ENCODE data around the gene GABRG3. TPM values are rescaled to one million over a fixed set of nuclear protein-coding genes. Genes with fewer than 3 reads are reported as not detected.

GABRG3 gene
- total RNA-seq, 1 experiment from 2014 or later, result not detected

DNA sequence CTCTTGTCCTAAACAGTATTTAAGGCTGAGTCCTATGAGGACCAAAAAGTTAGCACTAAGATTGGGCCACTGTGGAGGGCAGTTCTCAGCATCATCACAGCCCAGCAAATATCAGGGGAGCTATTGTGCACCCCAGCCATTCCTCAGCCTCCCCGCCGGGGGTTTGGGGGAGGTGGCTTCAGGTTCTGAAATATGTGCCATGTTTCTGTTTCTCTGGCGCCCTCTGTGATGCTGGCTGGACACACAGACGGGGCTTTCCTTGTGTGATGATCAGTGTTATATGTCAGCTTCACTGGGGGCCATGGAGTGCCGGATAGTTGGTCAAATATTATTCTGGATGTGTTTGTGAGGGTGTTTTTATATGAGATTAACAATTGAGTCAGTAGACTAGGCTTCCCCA, 106.8 kb downstream of the GABRG3 start:
- no peak overlapping the region for H3K27ac Mint-ChIP-seq (ENCODE audit: unreplicated experiment)
- BruUV-seq (replicated peaks), result no TSS peak
- TF ChIP-seq CTCF (IDR thresholded peaks at IDR 0.05; ENCODE audit: unreplicated experiment), result no peak
- no peak overlapping the region for H3K4me3 Mint-ChIP-seq (ENCODE audit: low read depth, unreplicated experiment)
- no peaks in the 10 kb centered on the region for H3K9me3 Mint-ChIP-seq (ENCODE audit: low read depth, unreplicated experiment)
- CTCF ChIA-PET, result no interaction called here
- no peak for DNase-seq
- intact Hi-C loops (cut with micrococcal nuclease; ENCODE audit: unreplicated experiment), result no loop called here
- no peaks in the 10 kb centered on the region for H3K36me3 Mint-ChIP-seq (ENCODE audit: insufficient read depth, unreplicated experiment)
- H3K27me3 Mint-ChIP-seq (ENCODE audit: unreplicated experiment), result no peaks in the 10 kb centered on the region
- H3K4me1 Mint-ChIP-seq (ENCODE audit: low read depth, unreplicated experiment), result no peaks in the 10 kb centered on the region

GRCh38 chr15:27081676-27082418, 110.9 kb downstream of the GABRG3 start:
- H3K9me3 Mint-ChIP-seq (ENCODE audit: low read depth, unreplicated experiment), result no peaks in the 10 kb centered on the region
- no peak overlapping the region for H3K27ac Mint-ChIP-seq (ENCODE audit: unreplicated experiment)
- H3K27me3 Mint-ChIP-seq (ENCODE audit: unreplicated experiment), result no peaks in the 10 kb centered on the region
- H3K36me3 Mint-ChIP-seq (ENCODE audit: insufficient read depth, unreplicated experiment), result no peaks in the 10 kb centered on the region
- H3K4me1 Mint-ChIP-seq (ENCODE audit: low read depth, unreplicated experiment), result no peaks in the 10 kb centered on the region
- no peak overlapping the region for H3K4me3 Mint-ChIP-seq (ENCODE audit: low read depth, unreplicated experiment)
- no peak for TF ChIP-seq CTCF (IDR thresholded peaks at IDR 0.05; ENCODE audit: unreplicated experiment)
- intact Hi-C loops (cut with micrococcal nuclease; ENCODE audit: unreplicated experiment), result no loop called here
- no peak for DNase-seq
- BruUV-seq (replicated peaks), result no TSS peak
- CTCF ChIA-PET, result no interaction called here

- TF ChIP-seq CTCF (IDR thresholded peaks at IDR 0.05; ENCODE audit: unreplicated experiment), result no peak
Observed at GRCh38 chr15:27082526-27082925, 111.5 kb downstream of the GABRG3 start.

DNA sequence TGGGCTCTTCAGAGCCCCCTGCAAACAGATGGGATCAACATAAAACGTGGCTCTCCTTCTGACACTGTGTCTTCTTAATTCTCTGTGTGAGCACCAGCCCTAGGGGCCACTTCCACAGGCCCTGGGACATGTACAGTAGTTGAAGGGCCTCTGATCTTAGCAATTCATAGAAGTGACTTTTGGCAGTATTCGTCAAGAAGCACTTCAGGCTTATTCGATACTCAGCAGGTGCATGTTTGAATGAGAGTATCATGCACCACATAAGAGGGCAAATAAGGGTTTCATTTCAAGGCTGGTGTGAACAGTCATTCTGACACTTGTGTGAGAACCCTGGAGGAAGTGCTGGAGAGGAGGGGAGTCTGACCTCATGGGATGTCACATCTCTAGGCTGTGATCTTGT, 113.9 kb downstream of the GABRG3 start:
- CTCF ChIA-PET, result no interaction called here
- no peak for TF ChIP-seq CTCF (IDR thresholded peaks at IDR 0.05; ENCODE audit: unreplicated experiment)
- DNase-seq, result no peak
- no peak overlapping the region for H3K27ac Mint-ChIP-seq (ENCODE audit: unreplicated experiment)
- intact Hi-C loops (cut with micrococcal nuclease; ENCODE audit: unreplicated experiment), result no loop called here
- H3K4me1 Mint-ChIP-seq (ENCODE audit: low read depth, unreplicated experiment), result no peaks in the 10 kb centered on the region
- no peaks in the 10 kb centered on the region for H3K36me3 Mint-ChIP-seq (ENCODE audit: insufficient read depth, unreplicated experiment)
- H3K4me3 Mint-ChIP-seq (ENCODE audit: low read depth, unreplicated experiment), result no peak overlapping the region
- no peaks in the 10 kb centered on the region for H3K27me3 Mint-ChIP-seq (ENCODE audit: unreplicated experiment)
- no TSS peak for BruUV-seq (replicated peaks)
- H3K9me3 Mint-ChIP-seq (ENCODE audit: low read depth, unreplicated experiment), result no peaks in the 10 kb centered on the region

More at GRCh38 chr15:27082526-27082925, 111.5 kb downstream of the GABRG3 start:
- H3K4me1 Mint-ChIP-seq (ENCODE audit: low read depth, unreplicated experiment), result no peaks in the 10 kb centered on the region
- CTCF ChIA-PET, result no interaction called here
- intact Hi-C loops (cut with micrococcal nuclease; ENCODE audit: unreplicated experiment), result no loop called here
- no peaks in the 10 kb centered on the region for H3K9me3 Mint-ChIP-seq (ENCODE audit: low read depth, unreplicated experiment)
- no TSS peak for BruUV-seq (replicated peaks)
- H3K36me3 Mint-ChIP-seq (ENCODE audit: insufficient read depth, unreplicated experiment), result no peaks in the 10 kb centered on the region
- H3K4me3 Mint-ChIP-seq (ENCODE audit: low read depth, unreplicated experiment), result no peak overlapping the region
- DNase-seq, result no peak
- no peak overlapping the region for H3K27ac Mint-ChIP-seq (ENCODE audit: unreplicated experiment)
- H3K27me3 Mint-ChIP-seq (ENCODE audit: unreplicated experiment), result no peaks in the 10 kb centered on the region

Measured in Calu3 (cell line).